ENCODE measurements around the gene NGB. TPM values are rescaled to one million over a fixed set of nuclear protein-coding genes. Genes with fewer than 3 reads are reported as not detected.

The NGB gene
- total RNA-seq, 1 experiment from 2014 or later: not detected

- no TSS peak for BruUV-seq (replicated peaks)
These were observed 13.3 kb downstream of the NGB start for GRCh38 chr14:77257700-77258099.

GRCh38 chr14:77256694-77257093 lies 14.3 kb downstream of the NGB start:
- no peaks in the 10 kb centered on the region for H3K79me2 ChIP-seq (ENCODE audit: low read length)
- ChIA-PET POLR2A (ENCODE audit: unreplicated experiment) (no interaction called here), CTCF (no interaction called here)
- no peak overlapping the region for H3K27ac ChIP-seq (ENCODE audit: low read length)
- H3K4me3 ChIP-seq (ENCODE audit: low read length): no peak overlapping the region
- H3K4me2 ChIP-seq (ENCODE audit: low read length): no peak overlapping the region
- no peaks in the 10 kb centered on the region for H4K20me1 ChIP-seq (ENCODE audit: low read length)
- TF ChIP-seq EZH2 (IDR thresholded peaks at IDR 0.05; ENCODE audit: low read length, unreplicated experiment): no peak
- TF ChIP-seq, protein P1, sequence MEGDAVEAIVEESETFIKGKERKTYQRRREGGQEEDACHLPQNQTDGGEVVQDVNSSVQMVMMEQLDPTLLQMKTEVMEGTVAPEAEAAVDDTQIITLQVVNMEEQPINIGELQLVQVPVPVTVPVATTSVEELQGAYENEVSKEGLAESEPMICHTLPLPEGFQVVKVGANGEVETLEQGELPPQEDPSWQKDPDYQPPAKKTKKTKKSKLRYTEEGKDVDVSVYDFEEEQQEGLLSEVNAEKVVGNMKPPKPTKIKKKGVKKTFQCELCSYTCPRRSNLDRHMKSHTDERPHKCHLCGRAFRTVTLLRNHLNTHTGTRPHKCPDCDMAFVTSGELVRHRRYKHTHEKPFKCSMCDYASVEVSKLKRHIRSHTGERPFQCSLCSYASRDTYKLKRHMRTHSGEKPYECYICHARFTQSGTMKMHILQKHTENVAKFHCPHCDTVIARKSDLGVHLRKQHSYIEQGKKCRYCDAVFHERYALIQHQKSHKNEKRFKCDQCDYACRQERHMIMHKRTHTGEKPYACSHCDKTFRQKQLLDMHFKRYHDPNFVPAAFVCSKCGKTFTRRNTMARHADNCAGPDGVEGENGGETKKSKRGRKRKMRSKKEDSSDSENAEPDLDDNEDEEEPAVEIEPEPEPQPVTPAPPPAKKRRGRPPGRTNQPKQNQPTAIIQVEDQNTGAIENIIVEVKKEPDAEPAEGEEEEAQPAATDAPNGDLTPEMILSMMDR (conservative IDR thresholded peaks at IDR 0.05; ENCODE audit: low read depth, low read length): no peak
- TF ChIP-seq EZH2phosphoT487 (IDR thresholded peaks at IDR 0.05; ENCODE audit: borderline replicate concordance, low read length): no peak
- H3K9ac ChIP-seq (ENCODE audit: low read length): no peak overlapping the region
- no peak overlapping the region for H2AFZ ChIP-seq (ENCODE audit: low read length)
- no peaks in the 10 kb centered on the region for H3F3A ChIP-seq (ENCODE audit: low read length, unreplicated experiment)
- H3K27me3 ChIP-seq (ENCODE audit: low read length): no peaks in the 10 kb centered on the region
- DNase-seq (no peak), ATAC-seq (no peak)
- H3K4me1 ChIP-seq (ENCODE audit: insufficient read depth, low read length): no peaks in the 10 kb centered on the region
- BruUV-seq (replicated peaks): no TSS peak
- H3K36me3 ChIP-seq (ENCODE audit: low read depth, low read length): no peaks in the 10 kb centered on the region
- intact Hi-C loops (cut with micrococcal nuclease): no loop called here
- no peaks in the 10 kb centered on the region for H3K9me2 ChIP-seq (replicated peaks; ENCODE audit: low read length)
- no peaks in the 10 kb centered on the region for H3K9me3 ChIP-seq (ENCODE audit: low read length)

More at GRCh38 chr14:77257700-77258099, 13.3 kb downstream of the NGB start:
- Histone ChIP-seq H3K27ac (ENCODE audit: low read length) (no peak overlapping the region), H3K27me3 (ENCODE audit: low read length) (no peaks in the 10 kb centered on the region), H3F3A (ENCODE audit: low read length, unreplicated experiment) (no peaks in the 10 kb centered on the region), H2AFZ (ENCODE audit: low read length) (no peak overlapping the region), H3K9me2 (replicated peaks; ENCODE audit: low read length) (no peaks in the 10 kb centered on the region), H3K9ac (ENCODE audit: low read length) (no peak overlapping the region), H3K9me3 (ENCODE audit: low read length) (no peaks in the 10 kb centered on the region), H4K20me1 (ENCODE audit: low read length) (no peaks in the 10 kb centered on the region), H3K4me1 (ENCODE audit: insufficient read depth, low read length) (no peaks in the 10 kb centered on the region), H3K79me2 (ENCODE audit: low read length) (no peaks in the 10 kb centered on the region), H3K4me2 (ENCODE audit: low read length) (no peak overlapping the region), H3K4me3 (ENCODE audit: low read length) (no peak overlapping the region), H3K36me3 (ENCODE audit: low read depth, low read length) (no peaks in the 10 kb centered on the region)
- ChIA-PET CTCF (no interaction called here), POLR2A (ENCODE audit: unreplicated experiment) (no interaction called here)
- TF ChIP-seq EZH2phosphoT487 (IDR thresholded peaks at IDR 0.05; ENCODE audit: borderline replicate concordance, low read length): no peak
- TF ChIP-seq, protein P1 (conservative IDR thresholded peaks at IDR 0.05; ENCODE audit: low read depth, low read length): no peak
- no peak for TF ChIP-seq EZH2 (IDR thresholded peaks at IDR 0.05; ENCODE audit: low read length, unreplicated experiment)
- ATAC-seq: no peak
- intact Hi-C loops (cut with micrococcal nuclease): no loop called here
- DNase-seq: no peak

DNA sequence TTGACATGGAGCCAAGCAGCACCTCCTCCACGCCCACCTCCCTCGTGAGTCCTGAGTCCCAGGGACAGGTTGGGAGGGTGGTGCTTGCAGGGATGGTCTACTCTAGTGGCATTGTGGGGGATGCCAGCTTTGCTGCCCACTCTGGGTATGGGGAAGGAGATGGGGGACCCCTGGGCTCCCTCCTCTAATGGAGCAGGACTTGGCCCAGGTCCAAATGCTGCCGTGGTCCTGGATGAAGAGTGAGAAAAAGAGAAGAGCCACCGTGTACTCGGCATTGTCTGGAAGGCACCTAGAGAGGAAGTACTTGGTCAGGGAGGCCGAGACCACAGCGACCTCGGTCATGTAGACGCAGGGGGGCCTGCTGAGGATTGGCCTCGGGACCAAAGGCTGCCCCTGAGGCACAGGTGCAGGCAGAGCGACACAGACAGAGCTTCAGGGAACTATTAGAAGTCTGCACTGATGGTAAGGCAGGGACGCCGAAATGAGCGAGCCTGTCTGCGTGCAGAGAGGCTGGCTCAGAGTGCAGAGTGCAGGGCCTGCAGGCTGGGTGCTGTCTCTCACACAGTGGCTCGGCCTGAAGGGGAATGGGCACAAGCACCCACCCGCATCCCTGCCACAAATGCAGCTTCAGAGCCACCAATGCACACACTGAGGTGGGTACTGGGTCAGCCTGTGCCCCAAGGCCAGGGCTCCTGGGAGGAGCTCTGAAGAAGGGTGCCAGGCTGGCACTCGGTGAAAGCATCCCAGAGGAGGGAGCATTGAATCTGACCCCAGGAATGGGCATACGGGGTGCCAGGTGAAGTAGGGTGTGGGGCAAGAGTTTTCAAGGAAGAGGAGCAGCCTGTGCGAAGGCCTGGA lies 17.4 kb downstream of the NGB start:
- no peaks in the 10 kb centered on the region for H4K20me1 ChIP-seq (ENCODE audit: low read length)
- TF ChIP-seq, protein P1 (conservative IDR thresholded peaks at IDR 0.05; ENCODE audit: low read depth, low read length): no peak
- TF ChIP-seq EZH2phosphoT487 (IDR thresholded peaks at IDR 0.05; ENCODE audit: borderline replicate concordance, low read length) (no peak), EZH2 (IDR thresholded peaks at IDR 0.05; ENCODE audit: low read length, unreplicated experiment) (no peak)
- ChIA-PET POLR2A (ENCODE audit: unreplicated experiment) (no interaction called here), CTCF (no interaction called here)
- DNase-seq (no peak), ATAC-seq (no peak)
- H3K36me3 ChIP-seq (ENCODE audit: low read depth, low read length): no peaks in the 10 kb centered on the region
- H3K27me3 ChIP-seq (ENCODE audit: low read length): no peaks in the 10 kb centered on the region
- H3K4me1 ChIP-seq (ENCODE audit: insufficient read depth, low read length): no peaks in the 10 kb centered on the region
- no peaks in the 10 kb centered on the region for H3F3A ChIP-seq (ENCODE audit: low read length, unreplicated experiment)
- no peak overlapping the region for H3K27ac ChIP-seq (ENCODE audit: low read length)
- no peaks in the 10 kb centered on the region for H3K9me2 ChIP-seq (replicated peaks; ENCODE audit: low read length)
- no peaks in the 10 kb centered on the region for H3K9me3 ChIP-seq (ENCODE audit: low read length)
- BruUV-seq (replicated peaks): no TSS peak
- intact Hi-C loops (cut with micrococcal nuclease): no loop called here
- H3K9ac ChIP-seq (ENCODE audit: low read length): no peak overlapping the region
- no peak overlapping the region for H3K4me3 ChIP-seq (ENCODE audit: low read length)
- H3K4me2 ChIP-seq (ENCODE audit: low read length): no peak overlapping the region
- no peaks in the 10 kb centered on the region for H3K79me2 ChIP-seq (ENCODE audit: low read length)
- no peak overlapping the region for H2AFZ ChIP-seq (ENCODE audit: low read length)
